Measurements from ENCODE around the gene ARHGAP33.

The ARHGAP33 gene

GRCh38 chr19:35784503-35785338, 9.4 kb downstream of the ARHGAP33 start:
- H3K4me3 ChIP-seq (ENCODE audit: low read depth, low read length), result no peak overlapping the region
- TF ChIP-seq CTCF (IDR thresholded peaks at IDR 0.05; ENCODE audit: borderline replicate concordance, insufficient read depth, low read depth, low read length), result no peak

DNA sequence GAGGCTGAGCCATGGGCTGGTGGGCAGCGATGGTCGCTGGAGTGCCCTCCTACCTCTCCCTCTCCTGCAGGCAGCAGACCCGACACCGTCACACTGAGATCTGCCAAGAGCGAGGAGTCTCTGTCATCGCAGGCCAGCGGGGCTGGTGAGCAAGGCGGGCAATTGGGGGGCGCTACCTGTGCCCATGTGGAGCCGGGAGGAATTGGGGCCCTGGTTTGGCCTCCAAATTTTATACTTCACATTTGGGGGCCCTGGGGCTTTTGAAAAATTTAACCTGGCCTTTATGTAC, 9.9 kb downstream of the ARHGAP33 start:
- TF ChIP-seq CTCF (IDR thresholded peaks at IDR 0.05; ENCODE audit: borderline replicate concordance, insufficient read depth, low read depth, low read length), result no peak
- H3K4me3 ChIP-seq (ENCODE audit: low read depth, low read length), result no peak overlapping the region

DNA sequence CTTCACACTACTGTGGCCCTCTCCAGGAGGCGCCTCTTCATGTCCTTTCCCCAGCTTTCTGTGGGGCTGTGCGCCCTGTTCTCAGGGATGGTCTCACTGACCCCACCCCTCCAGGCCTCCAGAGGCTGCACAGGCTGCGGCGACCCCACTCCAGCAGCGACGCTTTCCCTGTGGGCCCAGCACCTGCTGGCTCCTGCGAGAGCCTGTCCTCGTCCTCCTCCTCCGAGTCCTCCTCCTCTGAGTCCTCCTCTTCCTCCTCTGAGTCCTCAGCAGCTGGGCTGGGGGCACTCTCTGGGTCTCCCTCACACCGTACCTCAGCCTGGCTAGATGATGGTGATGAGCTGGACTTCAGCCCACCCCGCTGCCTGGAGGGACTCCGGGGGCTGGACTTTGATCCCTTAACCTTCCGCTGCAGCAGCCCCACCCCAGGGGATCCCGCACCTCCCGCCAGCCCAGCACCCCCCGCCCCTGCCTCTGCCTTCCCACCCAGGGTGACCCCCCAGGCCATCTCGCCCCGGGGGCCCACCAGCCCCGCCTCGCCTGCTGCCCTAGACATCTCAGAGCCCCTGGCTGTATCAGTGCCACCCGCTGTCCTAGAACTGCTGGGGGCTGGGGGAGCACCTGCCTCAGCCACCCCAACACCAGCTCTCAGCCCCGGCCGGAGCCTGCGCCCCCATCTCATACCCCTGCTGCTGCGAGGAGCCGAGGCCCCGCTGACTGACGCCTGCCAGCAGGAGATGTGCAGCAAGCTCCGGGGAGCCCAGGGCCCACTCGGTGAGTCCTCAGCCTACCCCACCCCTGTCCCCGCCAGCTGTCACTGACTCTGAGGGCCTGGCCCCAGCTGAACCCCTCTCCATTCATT, 11.2 kb downstream of the ARHGAP33 start:
- TF ChIP-seq CTCF (IDR thresholded peaks at IDR 0.05; ENCODE audit: borderline replicate concordance, insufficient read depth, low read depth, low read length), result no peak
- no peak overlapping the region for H3K4me3 ChIP-seq (ENCODE audit: low read depth, low read length)

- no peak overlapping the region for H3K4me3 ChIP-seq (ENCODE audit: low read depth, low read length)
- TF ChIP-seq CTCF (IDR thresholded peaks at IDR 0.05; ENCODE audit: borderline replicate concordance, insufficient read depth, low read depth, low read length), result no peak
These were observed 11.9 kb downstream of the ARHGAP33 start for GRCh38 chr19:35787227-35787799.

GRCh38 chr19:35788205-35788960, 13.0 kb downstream of the ARHGAP33 start:
- TF ChIP-seq CTCF (IDR thresholded peaks at IDR 0.05; ENCODE audit: borderline replicate concordance, insufficient read depth, low read depth, low read length), result no peak
- H3K4me3 ChIP-seq (ENCODE audit: low read depth, low read length), result no peak overlapping the region

DNA sequence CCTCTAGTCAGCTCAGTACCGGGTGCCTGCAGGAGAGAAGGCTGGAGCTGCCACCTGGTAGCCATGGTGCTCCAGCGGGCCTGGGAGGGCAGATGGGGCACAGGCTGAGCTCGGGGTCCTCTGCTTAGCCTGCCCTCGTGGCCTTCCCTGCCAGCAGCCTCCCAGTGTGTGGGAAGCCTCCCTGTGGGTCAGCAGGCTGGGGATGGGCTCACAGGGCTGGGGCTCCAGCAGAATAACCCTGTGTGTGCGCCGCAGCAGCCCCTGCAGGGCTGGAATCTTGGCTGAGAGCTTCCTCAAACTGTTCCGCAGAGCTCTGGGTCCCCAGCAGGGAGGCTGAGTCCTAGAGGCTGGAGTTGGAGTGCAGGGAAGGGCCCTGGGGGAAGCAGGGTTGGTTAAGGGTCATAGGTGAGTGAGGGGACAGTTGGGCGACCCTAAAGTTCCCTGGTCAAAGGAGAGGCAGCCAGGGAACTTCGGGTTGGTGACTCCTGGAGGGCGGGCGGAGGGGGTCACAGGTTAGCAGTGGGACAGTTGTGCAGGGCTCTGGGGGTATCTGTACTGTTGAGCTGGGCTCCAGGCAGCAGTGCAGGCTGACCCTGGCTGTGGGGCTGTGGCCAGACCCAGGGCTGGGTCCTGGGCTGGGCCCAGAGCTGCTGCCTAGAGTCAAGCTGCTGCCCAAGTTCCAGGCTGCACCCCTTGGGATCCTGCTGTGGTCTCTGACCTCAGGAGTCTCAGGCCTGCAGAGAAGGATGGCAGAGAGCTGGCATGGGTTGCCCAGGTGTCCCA, 14.0 kb downstream of the ARHGAP33 start:
- no peak for TF ChIP-seq CTCF (IDR thresholded peaks at IDR 0.05; ENCODE audit: borderline replicate concordance, insufficient read depth, low read depth, low read length)
- no peak overlapping the region for H3K4me3 ChIP-seq (ENCODE audit: low read depth, low read length)

Measured in GM12875 (cell line).